Right renal cortex interstitium (tissue), 3 donors: ENCODE measurements around the gene CBR1. TPM values are rescaled to one million over a fixed set of nuclear protein-coding genes. Genes with fewer than 3 reads are reported as not detected.
A peak's percentile ranks its signal among the peaks of the same experiment; 100 is the strongest.

Experiments
- DNase-seq, 3 donors: peaks; one replicate each; pipeline ENCODE4 v3.0.0-alpha.2; 2013; ENCODE audit warnings: low read depth in 3 of 3, low spot score in 2 of 3
- polyA plus RNA-seq, 3 donors: library from polyadenylated mRNA; unstranded; fragments of 120-200 nt; gene quantifications; one replicate each; pipeline ENCODE4 v1.2.1, GENCODE V29; 2013; ENCODE audit not compliant: insufficient read length in 3 of 3

The CBR1 gene
- polyA plus RNA-seq = 10 to 100 TPM; 62.1 to 68.7 (median 66.0) TPM

GRCh38 chr21:36069713-36070583 lies at the start of gene CBR1:
Gene CBR1, plus strand, starts transcription at chr21:36070024. Its CDS starts 92 bp downstream, at chr21:36070116.
- peak in 2 of 3 donors; percentile 45 to 52 for DNase-seq

GRCh38 chr21:36021251-36021837 lies 48.5 kb upstream of the CBR1 start:
- DNase-seq = no peak

GRCh38 chr21:36022427-36023091 lies 47.3 kb upstream of the CBR1 start:
- no peak for DNase-seq

GRCh38 chr21:36023092-36023480 lies 46.7 kb upstream of the CBR1 start:
- DNase-seq = peak in 1 of 3 donors; percentile 41

GRCh38 chr21:36024782-36025181 lies 45.0 kb upstream of the CBR1 start:
- no peak for DNase-seq

- DNase-seq = no peak
Observed at GRCh38 chr21:36027347-36027746, 42.5 kb upstream of the CBR1 start.

- DNase-seq = peak; percentile 54 to 68 (median 62)
Observed at GRCh38 chr21:36028127-36029069, 41.4 kb upstream of the CBR1 start.

GRCh38 chr21:36029309-36029708 lies 40.5 kb upstream of the CBR1 start:
- DNase-seq = no peak

GRCh38 chr21:36030581-36031189 lies 39.1 kb upstream of the CBR1 start:
- no peak for DNase-seq

GRCh38 chr21:36032647-36033406 lies 37.0 kb upstream of the CBR1 start:
- no peak for DNase-seq

- no peak for DNase-seq
Observed at GRCh38 chr21:36034211-36034913, 35.5 kb upstream of the CBR1 start.

- no peak for DNase-seq
Observed at GRCh38 chr21:36035381-36035791, 34.4 kb upstream of the CBR1 start.

GRCh38 chr21:36038701-36039497 lies 30.9 kb upstream of the CBR1 start:
- DNase-seq = no peak

GRCh38 chr21:36039861-36040260 lies 30.0 kb upstream of the CBR1 start:
- DNase-seq = no peak

GRCh38 chr21:36040389-36040788 lies 29.4 kb upstream of the CBR1 start:
- no peak for DNase-seq

- no peak for DNase-seq
Observed at GRCh38 chr21:36041910-36042309, 27.9 kb upstream of the CBR1 start.

GRCh38 chr21:36044056-36044455 lies 25.8 kb upstream of the CBR1 start:
- DNase-seq = no peak

- no peak for DNase-seq
Observed at GRCh38 chr21:36045993-36046392, 23.8 kb upstream of the CBR1 start.
